Esophagus muscularis mucosa (tissue), 4 donors: ENCODE data around the gene SLC14A1.

Source experiments
- EP300 ChIP-seq: sonication (generic); formaldehyde crosslinking; IDR thresholded peaks from one replicate; pipeline ENCODE4 v1.6.1; 2017; ENCODE audit warnings: antibody characterized with exemption
- POLR2A ChIP-seq: fragments of 450-650 bp; IDR thresholded peaks from one replicate; pipeline ENCODE4 v1.6.1; 2017; ENCODE audit warnings: antibody characterized with exemption, moderate library complexity, mild to moderate bottlenecking, low read depth
- TF ChIP-seq, protein P1 (sequence below), 3 experiments: fragments of 200-600 bp in 2 of 3; fragments of 450-650 bp in 1 of 3; sonication (generic) in 2 of 3; IDR thresholded peaks; one replicate each; pipeline ENCODE4 v1.5.1; 2017 to 2019; ENCODE audit warnings: antibody characterized with exemption in 3 of 3, mild to moderate bottlenecking in 2 of 3, moderate library complexity in 1 of 3

DNA sequence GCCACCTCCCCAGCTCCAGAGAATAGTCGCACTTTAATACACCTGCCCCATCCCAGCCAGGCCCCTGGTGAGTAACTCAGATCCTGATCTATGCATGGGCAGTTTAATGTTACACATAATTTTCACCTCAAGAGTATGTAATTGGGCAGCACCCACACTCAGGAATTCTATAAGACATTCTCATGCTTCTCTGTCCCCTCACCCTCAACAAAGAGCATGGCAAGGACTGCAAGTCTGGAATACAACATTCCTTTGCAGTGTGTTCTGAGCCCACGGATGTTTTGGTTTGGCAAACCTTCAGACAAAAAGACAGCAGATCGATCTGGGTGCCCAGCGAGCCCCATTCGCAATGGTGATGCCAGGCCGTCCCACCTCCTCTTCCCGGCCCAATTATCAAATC is 4.9 kb upstream of the SLC14A1 start:
- TF ChIP-seq, protein P1, sequence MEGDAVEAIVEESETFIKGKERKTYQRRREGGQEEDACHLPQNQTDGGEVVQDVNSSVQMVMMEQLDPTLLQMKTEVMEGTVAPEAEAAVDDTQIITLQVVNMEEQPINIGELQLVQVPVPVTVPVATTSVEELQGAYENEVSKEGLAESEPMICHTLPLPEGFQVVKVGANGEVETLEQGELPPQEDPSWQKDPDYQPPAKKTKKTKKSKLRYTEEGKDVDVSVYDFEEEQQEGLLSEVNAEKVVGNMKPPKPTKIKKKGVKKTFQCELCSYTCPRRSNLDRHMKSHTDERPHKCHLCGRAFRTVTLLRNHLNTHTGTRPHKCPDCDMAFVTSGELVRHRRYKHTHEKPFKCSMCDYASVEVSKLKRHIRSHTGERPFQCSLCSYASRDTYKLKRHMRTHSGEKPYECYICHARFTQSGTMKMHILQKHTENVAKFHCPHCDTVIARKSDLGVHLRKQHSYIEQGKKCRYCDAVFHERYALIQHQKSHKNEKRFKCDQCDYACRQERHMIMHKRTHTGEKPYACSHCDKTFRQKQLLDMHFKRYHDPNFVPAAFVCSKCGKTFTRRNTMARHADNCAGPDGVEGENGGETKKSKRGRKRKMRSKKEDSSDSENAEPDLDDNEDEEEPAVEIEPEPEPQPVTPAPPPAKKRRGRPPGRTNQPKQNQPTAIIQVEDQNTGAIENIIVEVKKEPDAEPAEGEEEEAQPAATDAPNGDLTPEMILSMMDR (IDR thresholded peaks at IDR 0.05): no peak
- TF ChIP-seq EP300 (no peak), POLR2A (no peak)
